Measurements from ENCODE around the gene EXOC6.

GRCh38 chr10:92822060-92822634 is 26.2 kb upstream of the EXOC6 start:
- TF ChIP-seq CTCF (conservative IDR thresholded peaks at IDR 0.05) = no peak
- no peak for TF ChIP-seq EZH2 (IDR thresholded peaks at IDR 0.05; ENCODE audit: low read depth)

Data from PC-9 (cell line).